Vagina (tissue), 2 donors: ENCODE measurements around the gene APOE. TPM values are rescaled to one million over a fixed set of nuclear protein-coding genes. Genes with fewer than 3 reads are reported as not detected.
"Not testable (repeated sequence)": the region's sequence is repeated elsewhere in the genome, so short reads cannot be mapped to it uniquely, and the experiment has no call there.

ENCODE experiments used
- DNase-seq, 2 donors: peaks; one replicate each; pipeline ENCODE4 v3.0.0-alpha.2; 2017; ENCODE audit errors: extremely low spot score in 2 of 2
- H3K27ac ChIP-seq: fragments of 200-600 bp; sonication (generic); one replicate; pipeline ENCODE4 v1.5.1; 2019
- H3K27me3 ChIP-seq: fragments of 200-600 bp; sonication (generic); one replicate; pipeline ENCODE4 v1.5.1; 2019
- H3K36me3 ChIP-seq, 2 donors: fragments of 200-600 bp; sonication (generic); one replicate each; pipeline ENCODE4 v1.5.1; 2017 to 2019
- H3K4me1 ChIP-seq: fragments of 200-600 bp; sonication (generic); one replicate; pipeline ENCODE4 v1.5.1; 2019
- H3K4me3 ChIP-seq, 2 donors: fragments of 200-600 bp; sonication (generic); 1 replicate in 1 of 2; 2 replicates in 1 of 2; pipeline ENCODE4 v1.5.1; 2016 to 2019
- H3K9me3 ChIP-seq: fragments of 200-600 bp; sonication (generic); one replicate; pipeline ENCODE4 v1.5.1; 2019
- POLR2A ChIP-seq, 2 donors: fragments of 450-650 bp; IDR thresholded peaks; one replicate each; pipeline ENCODE4 v1.6.1; 2017; ENCODE audit warnings: antibody characterized with exemption in 2 of 2, mild to moderate bottlenecking in 2 of 2, moderate library complexity in 2 of 2
- POLR2AphosphoS5 ChIP-seq, 2 donors: sonication (generic); formaldehyde crosslinking; IDR thresholded peaks; one replicate each; pipeline ENCODE4 v1.9.0; 2017; ENCODE audit warnings: antibody characterized with exemption in 2 of 2, mild to moderate bottlenecking in 2 of 2, low read depth in 1 of 2; ENCODE audit not compliant: insufficient read depth in 1 of 2
- intact Hi-C: fragments of 100-400 bp; cut with DNase I; formaldehyde crosslinking; loops from one replicate; pipeline ENCODE4 v1.15.1; 2023
- total RNA-seq: library from RNA; depleted of rRNA; stranded (reverse); fragments of >200 nt; gene quantifications from one replicate; pipeline ENCODE4 v1.2.3, GENCODE V29; 2016
- TF ChIP-seq, protein P1 (sequence below), 3 experiments: fragments of 450-650 bp in 2 of 3; fragments of 200-600 bp in 1 of 3; sonication (generic) in 1 of 3; IDR thresholded peaks; one replicate each; pipeline ENCODE4 v1.5.1; 2017 to 2019; ENCODE audit warnings: antibody characterized with exemption in 3 of 3, mild to moderate bottlenecking in 2 of 3, moderate library complexity in 2 of 3

Gene APOE
- total RNA-seq, 1 donor from 2014 or later: 170 TPM

DNA sequence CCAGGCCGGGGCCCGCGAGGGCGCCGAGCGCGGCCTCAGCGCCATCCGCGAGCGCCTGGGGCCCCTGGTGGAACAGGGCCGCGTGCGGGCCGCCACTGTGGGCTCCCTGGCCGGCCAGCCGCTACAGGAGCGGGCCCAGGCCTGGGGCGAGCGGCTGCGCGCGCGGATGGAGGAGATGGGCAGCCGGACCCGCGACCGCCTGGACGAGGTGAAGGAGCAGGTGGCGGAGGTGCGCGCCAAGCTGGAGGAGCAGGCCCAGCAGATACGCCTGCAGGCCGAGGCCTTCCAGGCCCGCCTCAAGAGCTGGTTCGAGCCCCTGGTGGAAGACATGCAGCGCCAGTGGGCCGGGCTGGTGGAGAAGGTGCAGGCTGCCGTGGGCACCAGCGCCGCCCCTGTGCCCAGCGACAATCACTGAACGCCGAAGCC lies 3.3 kb downstream of the APOE start:
- DNase-seq: no peak
- no peaks in the 10 kb centered on the region for H3K9me3 ChIP-seq
- intact Hi-C loops: no loop called here
- TF ChIP-seq POLR2AphosphoS5 (IDR thresholded peaks at IDR 0.05; ENCODE audit: insufficient read depth in 1 of 2, low read depth in 1 of 2) (no peak), POLR2A (IDR thresholded peaks at IDR 0.05) (no peak)
- TF ChIP-seq, protein P1, sequence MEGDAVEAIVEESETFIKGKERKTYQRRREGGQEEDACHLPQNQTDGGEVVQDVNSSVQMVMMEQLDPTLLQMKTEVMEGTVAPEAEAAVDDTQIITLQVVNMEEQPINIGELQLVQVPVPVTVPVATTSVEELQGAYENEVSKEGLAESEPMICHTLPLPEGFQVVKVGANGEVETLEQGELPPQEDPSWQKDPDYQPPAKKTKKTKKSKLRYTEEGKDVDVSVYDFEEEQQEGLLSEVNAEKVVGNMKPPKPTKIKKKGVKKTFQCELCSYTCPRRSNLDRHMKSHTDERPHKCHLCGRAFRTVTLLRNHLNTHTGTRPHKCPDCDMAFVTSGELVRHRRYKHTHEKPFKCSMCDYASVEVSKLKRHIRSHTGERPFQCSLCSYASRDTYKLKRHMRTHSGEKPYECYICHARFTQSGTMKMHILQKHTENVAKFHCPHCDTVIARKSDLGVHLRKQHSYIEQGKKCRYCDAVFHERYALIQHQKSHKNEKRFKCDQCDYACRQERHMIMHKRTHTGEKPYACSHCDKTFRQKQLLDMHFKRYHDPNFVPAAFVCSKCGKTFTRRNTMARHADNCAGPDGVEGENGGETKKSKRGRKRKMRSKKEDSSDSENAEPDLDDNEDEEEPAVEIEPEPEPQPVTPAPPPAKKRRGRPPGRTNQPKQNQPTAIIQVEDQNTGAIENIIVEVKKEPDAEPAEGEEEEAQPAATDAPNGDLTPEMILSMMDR (IDR thresholded peaks at IDR 0.05): no peak
- no peaks in the 10 kb centered on the region for H3K36me3 ChIP-seq
- no peak overlapping the region for H3K27ac ChIP-seq
- H3K4me1 ChIP-seq: peaks cover 42% of the 10 kb centered on the region
- H3K4me3 ChIP-seq: no peak overlapping the region
- H3K27me3 ChIP-seq: no peaks in the 10 kb centered on the region

DNA sequence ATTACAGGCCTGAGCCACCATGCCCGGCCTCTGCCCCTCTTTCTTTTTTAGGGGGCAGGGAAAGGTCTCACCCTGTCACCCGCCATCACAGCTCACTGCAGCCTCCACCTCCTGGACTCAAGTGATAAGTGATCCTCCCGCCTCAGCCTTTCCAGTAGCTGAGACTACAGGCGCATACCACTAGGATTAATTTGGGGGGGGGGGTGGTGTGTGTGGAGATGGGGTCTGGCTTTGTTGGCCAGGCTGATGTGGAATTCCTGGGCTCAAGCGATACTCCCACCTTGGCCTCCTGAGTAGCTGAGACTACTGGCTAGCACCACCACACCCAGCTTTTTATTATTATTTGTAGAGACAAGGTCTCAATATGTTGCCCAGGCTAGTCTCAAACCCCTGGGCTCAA lies 4.2 kb downstream of the APOE start:
- no peak for DNase-seq
- no peaks in the 10 kb centered on the region for H3K9me3 ChIP-seq
- intact Hi-C loops: no loop called here
- H3K27ac ChIP-seq: peak overlapping the region; percentile 9
- H3K27me3 ChIP-seq: no peaks in the 10 kb centered on the region
- H3K4me1 ChIP-seq: peaks cover 43% of the 10 kb centered on the region
- H3K36me3 ChIP-seq: no peaks in the 10 kb centered on the region
- TF ChIP-seq, protein P1 (IDR thresholded peaks at IDR 0.05): no peak
- TF ChIP-seq POLR2A (IDR thresholded peaks at IDR 0.05) (no peak), POLR2AphosphoS5 (IDR thresholded peaks at IDR 0.05; ENCODE audit: insufficient read depth in 1 of 2, low read depth in 1 of 2) (no peak)
- no peak overlapping the region for H3K4me3 ChIP-seq

DNA sequence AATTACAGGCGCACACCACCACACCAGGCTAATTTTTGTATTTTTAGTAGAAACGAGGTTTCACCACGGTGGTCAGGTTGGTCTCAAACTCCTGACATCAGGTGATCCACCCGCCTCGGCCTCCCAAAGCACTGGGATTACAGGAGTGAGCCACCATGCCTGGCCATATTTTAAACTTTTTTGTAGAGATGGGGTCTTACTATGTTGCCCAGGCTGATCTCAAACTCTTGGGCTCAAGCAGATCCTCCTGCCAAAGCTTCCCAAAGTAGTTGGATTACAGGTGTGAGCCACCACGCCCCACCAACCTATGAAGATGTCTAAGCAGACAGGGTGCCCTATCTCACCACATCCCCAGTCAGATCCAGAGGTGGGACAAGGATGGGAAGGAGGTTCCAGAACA lies 6.3 kb downstream of the APOE start:
- H3K27me3 ChIP-seq, H3K36me3 ChIP-seq, intact Hi-C loops, DNase-seq, H3K9me3 ChIP-seq, H3K4me3 ChIP-seq: not testable (repeated sequence)
- H3K4me1 ChIP-seq: peaks cover 28% of the 10 kb centered on the region
- peak overlapping the region; percentile 44 for H3K27ac ChIP-seq

DNA sequence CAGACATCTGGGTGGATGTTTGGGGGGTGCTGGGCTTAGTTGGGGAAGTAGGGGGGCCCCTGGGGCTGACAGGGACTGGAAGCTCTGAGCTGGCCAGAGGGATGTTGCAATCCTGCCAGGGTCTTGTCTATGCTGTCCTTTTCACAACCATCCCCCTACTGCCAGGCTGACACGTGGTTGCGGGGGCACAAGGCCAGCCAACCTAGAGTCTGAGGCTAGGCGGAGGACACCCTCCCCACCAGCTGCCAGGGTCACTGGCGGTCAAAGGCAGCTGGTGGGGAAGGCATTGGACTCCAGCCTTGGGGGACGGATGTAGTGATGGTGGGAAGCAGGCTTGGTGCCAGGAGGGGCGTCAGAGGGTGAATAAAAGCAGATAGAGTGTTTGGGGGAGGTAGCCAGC lies 7.3 kb downstream of the APOE start:
- no peaks in the 10 kb centered on the region for H3K27me3 ChIP-seq
- H3K4me3 ChIP-seq: no peak overlapping the region
- no peaks in the 10 kb centered on the region for H3K36me3 ChIP-seq
- TF ChIP-seq POLR2AphosphoS5 (IDR thresholded peaks at IDR 0.05; ENCODE audit: insufficient read depth in 1 of 2, low read depth in 1 of 2): peak in 1 of 2 donors; percentile 25
- TF ChIP-seq, protein P1 (IDR thresholded peaks at IDR 0.05): no peak
- intact Hi-C loops: no loop called here
- peaks cover 28% of the 10 kb centered on the region for H3K4me1 ChIP-seq
- H3K27ac ChIP-seq: peak overlapping the region; percentile 36
- no peak for DNase-seq
- no peaks in the 10 kb centered on the region for H3K9me3 ChIP-seq

DNA sequence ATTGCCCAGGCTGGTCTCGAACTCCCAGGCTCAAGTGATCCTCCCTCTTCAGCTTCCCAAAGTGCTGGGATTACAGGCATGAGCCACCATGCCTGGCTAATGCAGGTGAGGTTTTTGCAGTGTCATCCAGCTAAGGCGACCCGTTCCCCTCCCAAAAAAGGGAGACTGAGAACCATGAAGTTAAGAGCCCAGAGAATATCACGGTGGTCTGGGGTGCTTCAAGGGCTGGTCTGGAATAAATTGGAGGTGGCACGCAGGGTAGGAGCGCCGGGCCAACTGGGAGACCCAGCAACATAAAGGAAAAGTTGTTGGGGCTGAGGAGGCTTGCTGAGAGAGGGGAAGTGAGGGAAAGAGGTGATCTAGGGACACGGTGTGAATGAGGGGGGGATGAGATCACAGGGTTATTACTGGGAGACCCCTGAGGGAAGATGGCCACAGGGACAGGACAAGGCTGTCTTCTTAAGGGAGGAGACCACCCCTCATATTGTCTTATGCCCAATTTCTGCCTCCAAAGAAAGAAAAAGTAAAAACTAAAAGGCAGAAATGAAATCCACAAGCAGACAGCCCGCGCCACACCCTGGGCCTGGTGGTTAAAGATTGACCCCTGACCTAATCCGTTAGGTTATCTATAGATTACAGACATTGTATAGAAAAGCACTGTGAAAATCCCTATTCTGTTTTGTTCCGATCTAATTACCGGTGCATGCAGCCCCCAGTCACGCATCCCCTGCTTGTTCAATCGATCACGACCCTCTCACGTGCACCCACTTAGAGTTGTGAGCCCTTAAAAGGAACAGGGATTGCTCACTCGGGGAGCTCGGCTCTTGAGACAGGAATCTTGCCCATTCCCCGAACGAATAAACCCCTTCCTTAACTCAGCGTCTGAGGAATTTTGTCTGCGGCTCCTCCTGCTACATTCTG lies 8.2 kb downstream of the APOE start:
- H3K36me3 ChIP-seq, intact Hi-C loops, H3K27me3 ChIP-seq, DNase-seq, H3K9me3 ChIP-seq, H3K4me3 ChIP-seq: not testable (repeated sequence)
- H3K27ac ChIP-seq: peak overlapping the region; percentile 66
- peaks cover 28% of the 10 kb centered on the region for H3K4me1 ChIP-seq

DNA sequence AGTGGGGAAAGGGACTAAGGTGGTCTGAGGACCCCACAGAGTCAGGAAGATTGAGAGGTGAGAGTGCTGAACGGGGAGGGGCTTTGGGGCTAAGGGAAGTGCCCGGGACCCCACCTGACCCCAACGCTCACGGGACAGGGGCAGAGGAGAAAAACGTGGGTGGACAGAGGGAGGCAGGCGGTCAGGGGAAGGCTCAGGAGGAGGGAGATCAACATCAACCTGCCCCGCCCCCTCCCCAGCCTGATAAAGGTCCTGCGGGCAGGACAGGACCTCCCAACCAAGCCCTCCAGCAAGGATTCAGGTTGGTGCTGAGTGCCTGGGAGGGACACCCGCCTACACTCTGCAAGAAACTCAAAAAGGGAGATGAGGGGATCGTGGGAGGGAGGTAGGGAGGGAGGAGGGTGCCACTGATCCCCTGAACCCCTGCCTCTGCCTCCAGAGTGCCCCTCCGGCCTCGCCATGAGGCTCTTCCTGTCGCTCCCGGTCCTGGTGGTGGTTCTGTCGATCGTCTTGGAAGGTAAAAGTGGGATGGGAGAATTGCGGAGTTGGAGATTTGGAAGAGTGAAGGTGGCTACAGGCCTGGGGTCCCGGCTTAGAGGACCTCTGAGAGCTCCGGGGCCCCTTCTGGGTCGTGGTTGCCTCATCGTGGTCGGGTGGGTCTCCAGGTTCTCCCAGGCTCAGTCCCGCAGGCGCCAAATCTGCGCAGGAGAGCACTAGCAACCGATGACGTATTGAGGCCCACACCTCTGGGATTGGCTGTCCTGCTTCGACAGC lies 9.0 kb downstream of the APOE start, which contains the start of gene APOC1:
APOC1 (plus strand) TSS at position 176 of the 774 bp plus-strand sequence; CDS start at position 460, 284 bp downstream.
- H3K27me3 ChIP-seq, intact Hi-C loops, DNase-seq, H3K36me3 ChIP-seq, H3K9me3 ChIP-seq: not testable (repeated sequence)
- H3K27ac ChIP-seq: peak within 1 kb of the TSS; percentile 66
- peaks cover 28% of the 10 kb centered on the region for H3K4me1 ChIP-seq
- peak in 1 of 2 donors; percentile 43 for TF ChIP-seq POLR2AphosphoS5 (IDR thresholded peaks at IDR 0.05; ENCODE audit: insufficient read depth in 1 of 2, low read depth in 1 of 2)
- H3K4me3 ChIP-seq: peak within 1 kb of the TSS; percentile 38 to 44
